H9 (cell line): ENCODE results near the gene KRT80. TPM values are rescaled to one million over a fixed set of nuclear protein-coding genes. Genes with fewer than 3 reads are reported as not detected.

Experiments
- DNase-seq: peaks from one replicate; pipeline ENCODE4 v3.0.0-alpha.2; 2017
- H2AFZ ChIP-seq: one replicate; pipeline ENCODE4 v1.6.1; 2013; ENCODE audit warnings: mild to moderate bottlenecking, low read length, control low read depth, moderate library complexity
- H2AK5ac ChIP-seq: 2 replicates; pipeline ENCODE4 v1.6.1; 2013; ENCODE audit warnings: low read length, control low read depth, mixed read lengths; ENCODE audit not compliant: insufficient read length
- H2BK120ac ChIP-seq: one replicate; pipeline ENCODE4 v1.6.1; 2013; ENCODE audit warnings: low read depth, mild to moderate bottlenecking, low read length, control low read depth, inconsistent platforms; ENCODE audit not compliant: poor library complexity, severe bottlenecking
- H2BK12ac ChIP-seq: 2 replicates; pipeline ENCODE4 v1.6.1; 2013; ENCODE audit warnings: low read length, control low read depth, mixed read lengths, low read depth; ENCODE audit not compliant: insufficient read length
- H2BK15ac ChIP-seq: 2 replicates; pipeline ENCODE4 v1.6.1; 2013; ENCODE audit warnings: low read depth, low read length, control low read depth
- H2BK20ac ChIP-seq: one replicate; pipeline ENCODE4 v1.6.1; 2013; ENCODE audit warnings: low read depth, mild to moderate bottlenecking, low read length, control low read depth, inconsistent platforms; ENCODE audit not compliant: poor library complexity, severe bottlenecking
- H2BK5ac ChIP-seq: 2 replicates; pipeline ENCODE4 v1.6.1; 2013; ENCODE audit warnings: low read length, control low read depth, mixed read lengths; ENCODE audit not compliant: insufficient read length
- H3K14ac ChIP-seq: 2 replicates; pipeline ENCODE4 v1.6.1; 2013; ENCODE audit warnings: low read length, control low read depth; ENCODE audit not compliant: insufficient read depth
- H3K18ac ChIP-seq: 2 replicates; pipeline ENCODE4 v1.6.1; 2013; ENCODE audit warnings: low read depth, mild to moderate bottlenecking, mixed read lengths, low read length, control low read depth; ENCODE audit not compliant: insufficient read length
- H3K23ac ChIP-seq: 2 replicates; pipeline ENCODE4 v1.6.1; 2013; ENCODE audit warnings: low read length, control low read depth, mixed read lengths, low read depth; ENCODE audit not compliant: insufficient read length
- H3K23me2 ChIP-seq: 2 replicates; pipeline ENCODE4 v1.6.1; 2013; ENCODE audit warnings: low read depth, mild to moderate bottlenecking, mixed read lengths, low read length, control low read depth; ENCODE audit not compliant: insufficient read length, poor library complexity, severe bottlenecking
- H3K27ac ChIP-seq: 2 replicates; pipeline ENCODE4 v1.5.1; 2013; ENCODE audit warnings: low read length, control low read depth, mixed read lengths, low read depth; ENCODE audit not compliant: insufficient read length
- H3K27me3 ChIP-seq: 2 replicates; pipeline ENCODE4 v1.6.1; 2013; ENCODE audit warnings: low read length, control low read depth, inconsistent platforms; ENCODE audit not compliant: insufficient read depth
- H3K4ac ChIP-seq: 2 replicates; pipeline ENCODE4 v1.6.1; 2013; ENCODE audit warnings: low read depth, mild to moderate bottlenecking, control low read depth, inconsistent platforms, low read length, moderate library complexity
- H3K4me1 ChIP-seq: 2 replicates; pipeline ENCODE4 v1.6.1; 2013; ENCODE audit warnings: low read length, control low read depth, inconsistent platforms; ENCODE audit not compliant: insufficient read depth
- H3K4me2 ChIP-seq: 2 replicates; pipeline ENCODE4 v1.6.1; 2013; ENCODE audit warnings: low read length, control low read depth, mixed read lengths; ENCODE audit not compliant: insufficient read length, insufficient read depth
- H3K56ac ChIP-seq: 2 replicates; pipeline ENCODE4 v1.6.1; 2013; ENCODE audit warnings: low read depth, mild to moderate bottlenecking, mixed read lengths, low read length, control low read depth; ENCODE audit not compliant: insufficient read length
- H3K79me1 ChIP-seq: 2 replicates; pipeline ENCODE4 v1.6.1; 2013; ENCODE audit warnings: low read depth, mild to moderate bottlenecking, moderate library complexity, low read length, control low read depth, inconsistent platforms; ENCODE audit not compliant: insufficient read depth, poor library complexity, severe bottlenecking
- H3K79me2 ChIP-seq: 2 replicates; pipeline ENCODE4 v1.6.1; 2013; ENCODE audit warnings: low read length, control low read depth, inconsistent platforms; ENCODE audit not compliant: insufficient read depth
- H3K9ac ChIP-seq: 2 replicates; pipeline ENCODE4 v1.6.1; 2013; ENCODE audit warnings: low read length, control low read depth, mixed read lengths; ENCODE audit not compliant: insufficient read length; ENCODE audit errors: extremely low read depth
- H3K9me3 ChIP-seq: one replicate; pipeline ENCODE4 v1.6.1; 2013; ENCODE audit warnings: low read depth, low read length, inconsistent platforms; ENCODE audit not compliant: control insufficient read depth
- H3T11ph ChIP-seq: one replicate; pipeline ENCODE4 v1.6.1; 2013; ENCODE audit warnings: mild to moderate bottlenecking, low read length, control low read depth, inconsistent platforms
- H4K20me1 ChIP-seq: one replicate; pipeline ENCODE4 v1.6.1; 2013; ENCODE audit not compliant: control insufficient read depth, insufficient read length, insufficient read depth
- H4K5ac ChIP-seq: 2 replicates; pipeline ENCODE4 v1.6.1; 2013; ENCODE audit warnings: low read depth, mild to moderate bottlenecking, mixed read lengths, low read length, control low read depth; ENCODE audit not compliant: insufficient read length
- H4K8ac ChIP-seq: replicated peaks from 2 replicates; pipeline ENCODE4 v1.6.1; 2013; ENCODE audit warnings: low read length, control low read depth, mixed read lengths, low read depth; ENCODE audit not compliant: insufficient read length
- H4K91ac ChIP-seq: 2 replicates; pipeline ENCODE4 v1.6.1; 2013; ENCODE audit warnings: low read depth, mild to moderate bottlenecking, moderate library complexity, mixed read lengths, low read length, control low read depth; ENCODE audit not compliant: insufficient read length
- H3K27ac Mint-ChIP-seq, 3 experiments: 2 replicates in 2 of 3; 3 replicates in 1 of 3; pipeline ENCODE4 v1.8.0; 2020 to 2021; ENCODE audit warnings: mixed read lengths in 3 of 3, mild to moderate bottlenecking in 1 of 3, moderate library complexity in 1 of 3
- H3K27me3 Mint-ChIP-seq: 2 replicates; pipeline ENCODE4 v1.8.0; 2021; ENCODE audit warnings: low read depth, mild to moderate bottlenecking, moderate library complexity, mixed read lengths
- H3K36me3 Mint-ChIP-seq, 3 experiments: 2 replicates in 2 of 3; 3 replicates in 1 of 3; pipeline ENCODE4 v1.8.0; 2020 to 2021; ENCODE audit warnings: low read depth in 3 of 3, mixed read lengths in 3 of 3; ENCODE audit not compliant: insufficient read depth in 1 of 3
- H3K4me1 Mint-ChIP-seq, 2 experiments: 2 replicates each; pipeline ENCODE4 v1.8.0; 2020; ENCODE audit warnings: mixed read lengths in 2 of 2
- H3K4me3 Mint-ChIP-seq, 2 experiments: 2 replicates in 1 of 2; 3 replicates in 1 of 2; pipeline ENCODE4 v1.8.0; 2020 to 2021; ENCODE audit warnings: mild to moderate bottlenecking in 2 of 2, mixed read lengths in 2 of 2, moderate library complexity in 1 of 2
- H3K9me3 Mint-ChIP-seq, 2 experiments: 2 replicates in 1 of 2; 3 replicates in 1 of 2; pipeline ENCODE4 v1.8.0; 2020; ENCODE audit warnings: mild to moderate bottlenecking in 2 of 2, mixed read lengths in 2 of 2, moderate library complexity in 1 of 2
- WGBS: extraction: QIAGEN DNeasy Blood & Tissue Kit; methylation state at CpG from one replicate; pipeline ENCODE4 v1.1.7; 2013; ENCODE audit warnings: missing lambda C conversion rate, low lambda C conversion rate, mixed read lengths; ENCODE audit not compliant: insufficient read length; ENCODE audit errors: extremely low coverage; 5-methylcytosine and 5-hydroxymethylcytosine counted together
- total RNA-seq: library from RNA; stranded (reverse); gene quantifications from 2 replicates; pipeline ENCODE4 v1.2.1, GENCODE V29; 2021
- TF ChIP-seq, protein P1 (sequence below): fragments of 200-600 bp; sonication (generic); conservative IDR thresholded peaks from 3 replicates; pipeline ENCODE4 v1.8.0; 2021; ENCODE audit warnings: antibody characterized with exemption, mild to moderate bottlenecking

Gene KRT80
- total RNA-seq, 1 experiment from 2014 or later, result not detected

DNA sequence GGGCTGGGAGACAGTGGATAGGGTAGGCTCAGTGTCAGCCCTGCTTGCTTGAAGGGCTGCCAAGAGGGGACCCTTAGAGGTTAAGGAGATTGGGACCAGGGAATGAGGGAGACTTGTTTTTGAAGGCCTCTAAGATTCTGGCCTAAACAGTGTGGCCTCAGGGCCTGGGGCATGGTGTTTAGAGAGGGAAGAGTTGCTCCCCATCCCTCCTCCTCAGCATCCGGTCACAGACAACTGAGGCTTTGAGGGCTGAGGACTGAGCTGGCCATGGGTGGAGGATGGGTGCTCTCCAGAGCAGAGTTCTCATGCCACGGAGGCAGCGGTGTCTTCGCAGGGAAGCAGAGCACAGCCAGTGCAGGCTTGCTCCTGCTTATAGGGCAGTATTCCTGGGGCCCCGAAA, 49.4 kb downstream of the KRT80 start:
- Histone ChIP-seq H3K4me1 (peaks cover 5% of the 10 kb centered on the region; the same call in 1 of the 2 replicates), H2BK12ac (no peak overlapping the region), H3K79me1 (no peaks in the 10 kb centered on the region), H3K14ac (no peak overlapping the region), H3K27ac (no peak overlapping the region), H3K4ac (no peak overlapping the region), H4K20me1 (no peaks in the 10 kb centered on the region), H2AFZ (no peak overlapping the region), H3K23me2 (no peaks in the 10 kb centered on the region), H4K91ac (no peak overlapping the region), H3K9me3 (no peaks in the 10 kb centered on the region), H2AK5ac (no peak overlapping the region), H3K4me2 (no peak overlapping the region), H3K18ac (no peak overlapping the region), H4K5ac (no peak overlapping the region), H2BK120ac (no peak overlapping the region), H4K8ac (no peak overlapping the region), H3K56ac (no peak overlapping the region), H2BK20ac (no peak overlapping the region), H2BK15ac (no peak overlapping the region), H2BK5ac (no peak overlapping the region), H3K79me2 (no peaks in the 10 kb centered on the region), H3K27me3 (no peaks in the 10 kb centered on the region; the same call in 1 of the 2 replicates), H3K23ac (no peak overlapping the region), H3K9ac (no peak overlapping the region), H3T11ph (no peak overlapping the region)
- no peaks in the 10 kb centered on the region; a peak in 1 of 5 replicates for H3K9me3 Mint-ChIP-seq
- no CpG with 5 or more reads among the region's 5 CpGs for WGBS
- H3K4me3 Mint-ChIP-seq, result no peak overlapping the region
- H3K27me3 Mint-ChIP-seq, result peaks cover 6% of the 10 kb centered on the region; the same call in 1 of the 2 replicates
- no peaks in the 10 kb centered on the region for H3K36me3 Mint-ChIP-seq
- peaks cover 29 to 46% of the 10 kb centered on the region in 2 experiments for H3K4me1 Mint-ChIP-seq
- H3K27ac Mint-ChIP-seq, result no peak overlapping the region; a peak in 2 of 7 replicates
- DNase-seq, result no peak
- TF ChIP-seq, protein P1, sequence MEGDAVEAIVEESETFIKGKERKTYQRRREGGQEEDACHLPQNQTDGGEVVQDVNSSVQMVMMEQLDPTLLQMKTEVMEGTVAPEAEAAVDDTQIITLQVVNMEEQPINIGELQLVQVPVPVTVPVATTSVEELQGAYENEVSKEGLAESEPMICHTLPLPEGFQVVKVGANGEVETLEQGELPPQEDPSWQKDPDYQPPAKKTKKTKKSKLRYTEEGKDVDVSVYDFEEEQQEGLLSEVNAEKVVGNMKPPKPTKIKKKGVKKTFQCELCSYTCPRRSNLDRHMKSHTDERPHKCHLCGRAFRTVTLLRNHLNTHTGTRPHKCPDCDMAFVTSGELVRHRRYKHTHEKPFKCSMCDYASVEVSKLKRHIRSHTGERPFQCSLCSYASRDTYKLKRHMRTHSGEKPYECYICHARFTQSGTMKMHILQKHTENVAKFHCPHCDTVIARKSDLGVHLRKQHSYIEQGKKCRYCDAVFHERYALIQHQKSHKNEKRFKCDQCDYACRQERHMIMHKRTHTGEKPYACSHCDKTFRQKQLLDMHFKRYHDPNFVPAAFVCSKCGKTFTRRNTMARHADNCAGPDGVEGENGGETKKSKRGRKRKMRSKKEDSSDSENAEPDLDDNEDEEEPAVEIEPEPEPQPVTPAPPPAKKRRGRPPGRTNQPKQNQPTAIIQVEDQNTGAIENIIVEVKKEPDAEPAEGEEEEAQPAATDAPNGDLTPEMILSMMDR, result no peak
